Ovary (tissue), 9 donors: ENCODE data around the gene PXT1. TPM values are rescaled to one million over a fixed set of nuclear protein-coding genes. Genes with fewer than 3 reads are reported as not detected.

ENCODE experiments used
- DNase-seq, 5 donors: peaks; one replicate each; pipeline ENCODE4 v3.0.0-alpha.2; 2019 to 2020
- H3K27ac ChIP-seq, 2 donors: fragments of 200-600 bp; one replicate each; pipeline versions ENCODE4 v1.5.1 to v1.8.0; 2019 to 2022
- H3K27me3 ChIP-seq: fragments of 200-600 bp; one replicate; pipeline ENCODE4 v1.8.0; 2022
- H3K36me3 ChIP-seq: fragments of 200-600 bp; sonication (generic); one replicate; pipeline ENCODE4 v1.5.1; 2019
- H3K4me1 ChIP-seq: one replicate; pipeline ENCODE4 v1.8.1; 2013; ENCODE audit warnings: mild to moderate bottlenecking, moderate library complexity; ENCODE audit not compliant: insufficient read depth
- H3K4me3 ChIP-seq: fragments of 200-600 bp; sonication (generic); one replicate; pipeline ENCODE4 v1.5.1; 2017
- H3K9me3 ChIP-seq, 2 donors: fragments of 200-600 bp in 1 of 2; sonication (generic) in 1 of 2; one replicate each; pipeline versions ENCODE4 v1.5.1 to v1.8.1; 2013 to 2019; ENCODE audit warnings: mild to moderate bottlenecking in 1 of 2, moderate library complexity in 1 of 2
- EP300 ChIP-seq: sonication (generic); formaldehyde crosslinking; IDR thresholded peaks from one replicate; pipeline ENCODE4 v1.6.1; 2017; ENCODE audit warnings: antibody characterized with exemption
- POLR2A ChIP-seq: fragments of 450-650 bp; IDR thresholded peaks from one replicate; pipeline ENCODE4 v1.6.1; 2017; ENCODE audit warnings: antibody characterized with exemption, mild to moderate bottlenecking, moderate library complexity
- WGBS, 3 donors: extraction: QIAGEN DNeasy Blood & Tissue Kit in 1 of 3; methylation state at CpG; one replicate each; pipeline versions ENCODE4 v1.1.5 to v1.1.7; 2013 to 2017; 5-methylcytosine and 5-hydroxymethylcytosine counted together
- intact Hi-C, 4 donors: fragments of 100-400 bp; cut with DNase I; formaldehyde crosslinking; loops; one replicate each; pipeline versions ENCODE4 v1.11.0 to v1.15.1; 2022 to 2023
- polyA plus RNA-seq, 2 donors: library from polyadenylated mRNA; stranded (reverse); fragments of 200-250 nt in 1 of 2; fragments of 350-450 nt in 1 of 2; fragmentation: Illumina TruSeq in 1 of 2; extraction: RNeasy Lipid Tissue Mini Kit (QIAGEN cat#74804) in 1 of 2; gene quantifications; one replicate each; pipeline ENCODE4 v1.2.3, GENCODE V29; 2013 to 2014
- total RNA-seq, 7 donors: library from RNA; depleted of rRNA in 2 of 7; stranded (reverse); fragments of >200 nt in 2 of 7; fragmentation: NEBNext Ultra II Directional in 3 of 7; extraction: Animal tissue kit (Norgen Biotek cat#: 25700) in 3 of 7; gene quantifications; one replicate each; pipeline versions ENCODE4 v1.1.0 to v1.2.4, GENCODE V29; 2016 to 2023
- TF ChIP-seq, protein P1 (sequence below), 3 donors: fragments of 450-650 bp in 2 of 3; fragments of 200-600 bp in 1 of 3; IDR thresholded peaks; one replicate each; pipeline versions ENCODE4 v1.5.1 to v1.8.0; 2016 to 2022; ENCODE audit warnings: antibody characterized with exemption in 3 of 3, mild to moderate bottlenecking in 1 of 3
- donor health status: DM: no; HTN: no; CAD: no; lungs with moderate emphysema.
- donor health status: DM: no; HTN: no; CAD: no.
- donor health status: Bipolar disorder and iron deficiency.
- donor health status: DM: yes; HTN: yes; CAD: no.
- donor health status: DM: no; HTN: no; CAD: no.
- donor health status: DM: yes; HTN: yes; CAD: no.

Gene PXT1
- total and polyA plus RNA-seq, 9 donors, result not detected

GRCh38 chr6:36373368-36374019 is 69.2 kb downstream of the PXT1 start:
- intact Hi-C loops, result no loop called here
- TF ChIP-seq EP300, result no peak
- TF ChIP-seq POLR2A, result no peak
- TF ChIP-seq, protein P1, sequence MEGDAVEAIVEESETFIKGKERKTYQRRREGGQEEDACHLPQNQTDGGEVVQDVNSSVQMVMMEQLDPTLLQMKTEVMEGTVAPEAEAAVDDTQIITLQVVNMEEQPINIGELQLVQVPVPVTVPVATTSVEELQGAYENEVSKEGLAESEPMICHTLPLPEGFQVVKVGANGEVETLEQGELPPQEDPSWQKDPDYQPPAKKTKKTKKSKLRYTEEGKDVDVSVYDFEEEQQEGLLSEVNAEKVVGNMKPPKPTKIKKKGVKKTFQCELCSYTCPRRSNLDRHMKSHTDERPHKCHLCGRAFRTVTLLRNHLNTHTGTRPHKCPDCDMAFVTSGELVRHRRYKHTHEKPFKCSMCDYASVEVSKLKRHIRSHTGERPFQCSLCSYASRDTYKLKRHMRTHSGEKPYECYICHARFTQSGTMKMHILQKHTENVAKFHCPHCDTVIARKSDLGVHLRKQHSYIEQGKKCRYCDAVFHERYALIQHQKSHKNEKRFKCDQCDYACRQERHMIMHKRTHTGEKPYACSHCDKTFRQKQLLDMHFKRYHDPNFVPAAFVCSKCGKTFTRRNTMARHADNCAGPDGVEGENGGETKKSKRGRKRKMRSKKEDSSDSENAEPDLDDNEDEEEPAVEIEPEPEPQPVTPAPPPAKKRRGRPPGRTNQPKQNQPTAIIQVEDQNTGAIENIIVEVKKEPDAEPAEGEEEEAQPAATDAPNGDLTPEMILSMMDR (IDR thresholded peaks at IDR 0.05), result no peak
- Histone ChIP-seq H3K27me3 (no peaks in the 10 kb centered on the region), H3K27ac (no peak overlapping the region), H3K9me3 (no peaks in the 10 kb centered on the region), H3K36me3 (no peaks in the 10 kb centered on the region), H3K4me1 (peaks cover 6% of the 10 kb centered on the region), H3K4me3 (no peak overlapping the region)
- WGBS, 3 donors, result 40 to 62% (median 52%) methylated on average over 15 of the region's 15 CpGs
- DNase-seq, result peak in 1 of 5 donors; percentile 52

- Histone ChIP-seq H3K27ac (no peak overlapping the region), H3K36me3 (no peaks in the 10 kb centered on the region), H3K4me3 (no peak overlapping the region), H3K9me3 (no peaks in the 10 kb centered on the region), H3K4me1 (peaks cover 6% of the 10 kb centered on the region), H3K27me3 (no peaks in the 10 kb centered on the region)
- intact Hi-C loops, result no loop called here
- peak in 1 of 5 donors; percentile 17 for DNase-seq
- TF ChIP-seq EP300 (no peak), POLR2A (no peak)
- TF ChIP-seq, protein P1 (IDR thresholded peaks at IDR 0.05), result no peak
- 88 to 91% (median 89%) methylated on average over 6 of the region's 6 CpGs for WGBS, 3 donors
Measured at GRCh38 chr6:36372088-36372487, 70.6 kb downstream of the PXT1 start.

DNA sequence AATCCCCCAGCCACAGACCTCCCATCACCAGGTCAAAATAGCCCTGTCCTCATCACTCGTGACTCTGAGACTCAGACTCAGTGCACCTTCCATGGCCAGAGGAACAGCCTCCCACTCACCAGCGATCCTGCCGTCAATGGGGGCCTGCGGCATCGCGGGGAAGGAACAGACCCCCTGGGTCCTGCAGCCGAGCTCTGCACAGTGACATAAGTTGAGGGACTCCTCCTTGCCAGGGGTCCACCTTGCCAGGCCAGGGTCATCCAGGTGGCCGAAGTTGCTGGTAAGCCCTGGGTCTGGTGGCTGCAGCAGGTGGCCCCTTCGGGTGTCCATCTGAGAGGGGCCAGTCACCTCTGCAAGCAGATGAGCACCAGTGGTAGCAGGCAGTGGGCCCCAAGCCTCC is 71.4 kb downstream of the PXT1 start:
- Histone ChIP-seq H3K9me3 (no peaks in the 10 kb centered on the region), H3K36me3 (no peaks in the 10 kb centered on the region), H3K4me1 (peaks cover 6% of the 10 kb centered on the region), H3K27ac (no peak overlapping the region), H3K4me3 (no peak overlapping the region), H3K27me3 (no peaks in the 10 kb centered on the region)
- no peak for TF ChIP-seq EP300
- TF ChIP-seq, protein P1 (IDR thresholded peaks at IDR 0.05), result no peak
- TF ChIP-seq POLR2A, result no peak
- DNase-seq, result peak in 1 of 5 donors; percentile 26
- whole genome bisulfite sequencing, 3 donors, result 90 to 93% (median 92%) methylated on average over 9 of the region's 9 CpGs
- intact Hi-C loops, result no loop called here

- no peak for TF ChIP-seq POLR2A
- TF ChIP-seq, protein P1 (IDR thresholded peaks at IDR 0.05), result no peak
- TF ChIP-seq EP300, result no peak
- H3K36me3 ChIP-seq, result no peaks in the 10 kb centered on the region
- H3K9me3 ChIP-seq, result no peaks in the 10 kb centered on the region
- WGBS, 3 donors, result 95 to 99% (median 98%) methylated on average over 2 of the region's 2 CpGs
- DNase-seq, result no peak
- H3K4me1 ChIP-seq, result peaks cover 6% of the 10 kb centered on the region
- H3K27me3 ChIP-seq, result no peaks in the 10 kb centered on the region
- no peak overlapping the region for H3K4me3 ChIP-seq
- H3K27ac ChIP-seq, result no peak overlapping the region
- intact Hi-C loops, result no loop called here
Measured at GRCh38 chr6:36370638-36371037, 72.0 kb downstream of the PXT1 start.
